Mesothelial cell of epicardium (in vitro differentiated cells): Measurements from ENCODE around the gene AIMP1. TPM values are rescaled to one million over a fixed set of nuclear protein-coding genes. Genes with fewer than 3 reads are reported as not detected.
A peak's percentile ranks its signal among the peaks of the same experiment; 100 is the strongest.

Experiments used
- DNase-seq, 2 experiments: peaks; one replicate each; pipeline ENCODE4 v3.0.0; 2021; ENCODE audit warnings: low spot score in 2 of 2; ENCODE audit not compliant: unreplicated experiment in 2 of 2
- H3K27ac Mint-ChIP-seq: 2 replicates; pipeline ENCODE4 v1.8.0; 2021; ENCODE audit warnings: mixed read lengths
- H3K27me3 Mint-ChIP-seq: 2 replicates; pipeline ENCODE4 v1.8.0; 2021; ENCODE audit warnings: low read depth, mixed read lengths
- H3K36me3 Mint-ChIP-seq: 2 replicates; pipeline ENCODE4 v1.8.0; 2021; ENCODE audit warnings: mixed read lengths
- H3K4me1 Mint-ChIP-seq: 2 replicates; pipeline ENCODE4 v1.8.0; 2021; ENCODE audit warnings: mixed read lengths
- H3K4me3 Mint-ChIP-seq: 2 replicates; pipeline ENCODE4 v1.8.0; 2021; ENCODE audit warnings: mild to moderate bottlenecking, moderate library complexity, mixed read lengths
- H3K9me3 Mint-ChIP-seq: 2 replicates; pipeline ENCODE4 v1.8.0; 2021; ENCODE audit warnings: mixed read lengths
- total RNA-seq: library from RNA; stranded (reverse); gene quantifications from 3 replicates; pipeline ENCODE4 v1.2.1, GENCODE V29; 2021
- TF ChIP-seq, protein P1 (sequence below): fragments of 200-600 bp; sonication (generic); IDR thresholded peaks from one replicate; pipeline ENCODE4 v1.5.0; 2021; ENCODE audit warnings: antibody characterized with exemption; ENCODE audit not compliant: unreplicated experiment

AIMP1 gene
- total RNA-seq, 1 donor from 2014 or later = 44.8 TPM

DNA sequence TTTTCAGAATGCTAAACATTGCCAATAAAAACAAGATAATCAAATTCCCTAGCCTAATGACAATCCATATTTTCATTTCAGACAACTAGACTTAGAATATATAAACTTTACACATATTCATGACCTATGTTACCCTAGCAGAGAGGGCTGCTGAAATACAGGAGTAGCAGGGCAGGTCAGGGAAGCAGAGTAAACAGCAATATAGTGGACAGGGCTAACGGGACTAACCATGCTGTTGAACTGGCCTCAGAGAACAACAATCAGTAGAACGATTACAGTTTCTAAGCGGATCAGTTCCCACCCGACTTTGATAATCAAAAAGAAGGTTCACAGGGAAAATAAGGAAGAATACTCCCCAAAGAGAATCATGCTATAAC is 14.3 kb upstream of the AIMP1 start:
- peaks cover 4% of the 10 kb centered on the region for H3K9me3 Mint-ChIP-seq
- H3K36me3 Mint-ChIP-seq = peaks cover 11% of the 10 kb centered on the region
- no peak overlapping the region for H3K4me3 Mint-ChIP-seq
- DNase-seq = no peak
- H3K27ac Mint-ChIP-seq = no peak overlapping the region
- TF ChIP-seq, protein P1, sequence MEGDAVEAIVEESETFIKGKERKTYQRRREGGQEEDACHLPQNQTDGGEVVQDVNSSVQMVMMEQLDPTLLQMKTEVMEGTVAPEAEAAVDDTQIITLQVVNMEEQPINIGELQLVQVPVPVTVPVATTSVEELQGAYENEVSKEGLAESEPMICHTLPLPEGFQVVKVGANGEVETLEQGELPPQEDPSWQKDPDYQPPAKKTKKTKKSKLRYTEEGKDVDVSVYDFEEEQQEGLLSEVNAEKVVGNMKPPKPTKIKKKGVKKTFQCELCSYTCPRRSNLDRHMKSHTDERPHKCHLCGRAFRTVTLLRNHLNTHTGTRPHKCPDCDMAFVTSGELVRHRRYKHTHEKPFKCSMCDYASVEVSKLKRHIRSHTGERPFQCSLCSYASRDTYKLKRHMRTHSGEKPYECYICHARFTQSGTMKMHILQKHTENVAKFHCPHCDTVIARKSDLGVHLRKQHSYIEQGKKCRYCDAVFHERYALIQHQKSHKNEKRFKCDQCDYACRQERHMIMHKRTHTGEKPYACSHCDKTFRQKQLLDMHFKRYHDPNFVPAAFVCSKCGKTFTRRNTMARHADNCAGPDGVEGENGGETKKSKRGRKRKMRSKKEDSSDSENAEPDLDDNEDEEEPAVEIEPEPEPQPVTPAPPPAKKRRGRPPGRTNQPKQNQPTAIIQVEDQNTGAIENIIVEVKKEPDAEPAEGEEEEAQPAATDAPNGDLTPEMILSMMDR = no peak
- H3K27me3 Mint-ChIP-seq = no peaks in the 10 kb centered on the region
- peaks cover 10% of the 10 kb centered on the region for H3K4me1 Mint-ChIP-seq

DNA sequence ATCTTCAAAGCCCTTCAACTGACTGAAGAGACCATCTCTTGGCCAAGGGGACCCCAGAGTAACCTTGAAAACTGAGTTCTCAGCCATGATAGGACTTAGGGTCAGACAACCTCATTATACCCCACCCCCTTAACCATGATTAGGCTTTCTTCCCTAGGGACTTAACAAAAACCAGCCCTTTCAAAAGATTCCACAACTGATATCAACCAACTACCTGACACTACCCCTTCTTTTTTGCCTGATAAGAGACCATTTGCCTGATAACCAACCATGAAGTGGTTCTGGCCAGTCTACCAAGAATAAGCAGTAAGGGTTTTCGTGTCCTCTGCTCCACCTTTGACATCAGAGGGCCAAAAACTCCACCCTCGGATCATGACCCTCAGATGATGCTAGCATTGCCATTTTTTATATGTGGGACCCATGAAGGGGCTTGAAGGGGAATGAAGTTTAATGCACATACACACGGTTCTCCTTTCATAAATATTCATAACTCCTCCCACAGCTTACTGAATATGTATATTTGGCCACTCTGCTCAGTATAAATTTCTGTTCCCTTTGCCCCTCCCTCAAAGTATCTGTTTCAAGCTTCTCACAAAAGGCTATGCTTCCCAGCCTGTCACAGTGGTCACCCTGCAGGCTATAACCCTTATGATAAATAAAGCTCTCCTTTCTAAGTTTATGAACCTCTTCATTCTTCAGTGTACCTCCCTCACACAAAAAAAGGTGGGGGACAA is 12.6 kb upstream of the AIMP1 start:
- Mint-ChIP-seq H3K9me3 (peaks cover 4% of the 10 kb centered on the region), H3K4me1 (peaks cover 10% of the 10 kb centered on the region), H3K4me3 (no peak overlapping the region), H3K27me3 (no peaks in the 10 kb centered on the region), H3K36me3 (peaks cover 10% of the 10 kb centered on the region), H3K27ac (peak overlapping the region; percentile 87)
- no peak for DNase-seq
- TF ChIP-seq, protein P1 = no peak

DNA sequence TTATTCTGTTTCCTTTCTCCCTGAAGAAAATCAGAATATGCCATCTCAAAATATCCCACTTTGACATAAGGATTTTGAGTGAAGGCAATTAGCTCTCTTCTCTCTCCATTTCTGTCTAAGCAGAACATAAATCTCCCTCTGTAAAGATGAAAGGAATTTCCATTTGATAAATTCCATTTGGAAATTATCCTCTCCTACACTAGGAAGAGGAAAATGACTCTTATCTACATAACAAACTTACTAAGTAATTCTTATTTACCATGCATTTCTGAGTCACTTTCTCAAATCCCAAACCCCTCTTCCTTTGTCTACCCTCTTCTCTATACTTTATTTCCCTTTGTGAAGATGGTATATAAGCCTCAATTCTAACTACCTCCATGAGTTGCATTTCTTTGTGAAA is 11.7 kb upstream of the AIMP1 start:
- Mint-ChIP-seq H3K4me3 (no peak overlapping the region), H3K27me3 (no peaks in the 10 kb centered on the region), H3K9me3 (peaks cover 4% of the 10 kb centered on the region), H3K4me1 (peaks cover 10% of the 10 kb centered on the region), H3K36me3 (peaks cover 8% of the 10 kb centered on the region), H3K27ac (peak overlapping the region; percentile 87)
- TF ChIP-seq, protein P1 = no peak
- no peak for DNase-seq

DNA sequence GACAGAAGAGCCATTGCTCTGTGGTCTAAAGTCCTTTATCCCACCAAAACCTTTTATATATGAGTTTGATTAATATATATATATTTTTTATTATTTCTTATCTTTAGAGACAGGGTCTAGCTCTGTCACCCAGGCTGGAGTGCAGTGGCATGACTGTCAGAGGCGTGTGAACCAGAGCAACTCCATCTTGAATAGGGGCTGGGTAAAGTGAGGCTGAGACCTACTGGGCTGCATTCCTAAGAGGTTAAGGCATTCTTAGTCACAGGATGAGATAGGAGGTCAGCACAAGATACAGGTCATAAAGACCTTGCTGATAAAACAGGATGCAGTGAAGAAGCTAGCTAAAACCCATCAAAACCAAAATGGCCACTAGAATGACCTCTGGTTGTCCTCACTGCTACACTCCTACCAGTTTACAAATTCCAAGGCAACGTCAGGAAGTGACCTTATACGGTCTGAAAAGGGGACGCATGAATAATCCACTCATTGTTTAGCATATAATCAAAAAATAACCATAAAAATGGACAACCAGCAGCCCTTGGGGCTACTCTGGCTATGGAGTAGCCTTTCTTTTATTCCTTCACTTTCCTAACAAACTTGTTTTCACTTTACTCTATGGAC is 10.8 kb upstream of the AIMP1 start:
- Mint-ChIP-seq H3K36me3 (peaks cover 3% of the 10 kb centered on the region), H3K9me3 (no peaks in the 10 kb centered on the region), H3K4me3 (no peak overlapping the region), H3K4me1 (peaks cover 10% of the 10 kb centered on the region), H3K27ac (no peak overlapping the region), H3K27me3 (no peaks in the 10 kb centered on the region)
- TF ChIP-seq, protein P1 = no peak
- DNase-seq = no peak

DNA sequence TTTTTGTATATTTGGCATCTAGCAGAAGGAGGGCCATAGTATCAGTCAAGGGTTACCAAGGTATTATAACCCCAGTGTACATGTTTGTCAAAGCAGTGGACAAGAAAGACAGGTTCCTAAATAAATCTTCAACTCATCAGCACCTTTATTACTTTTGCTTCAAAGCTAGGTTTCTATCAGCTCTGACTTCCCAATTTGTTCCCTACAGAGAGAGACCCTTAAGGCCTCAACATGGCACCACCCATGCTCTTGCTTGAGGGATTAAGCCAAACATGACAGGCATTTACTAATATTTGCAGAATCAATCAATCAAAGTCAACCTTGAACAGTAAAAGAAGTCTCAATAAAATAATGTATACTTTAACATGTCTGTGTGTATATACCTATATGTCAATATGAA is 9.8 kb upstream of the AIMP1 start:
- H3K27ac Mint-ChIP-seq = no peak overlapping the region
- no peak overlapping the region for H3K4me3 Mint-ChIP-seq
- TF ChIP-seq, protein P1 = no peak
- peaks cover 10% of the 10 kb centered on the region for H3K4me1 Mint-ChIP-seq
- H3K36me3 Mint-ChIP-seq = peaks cover 3% of the 10 kb centered on the region
- H3K27me3 Mint-ChIP-seq = no peaks in the 10 kb centered on the region
- no peak for DNase-seq
- H3K9me3 Mint-ChIP-seq = no peaks in the 10 kb centered on the region
